ENCODE measurements around the gene BEX4. TPM values are rescaled to one million over a fixed set of nuclear protein-coding genes. Genes with fewer than 3 reads are reported as not detected.

Gene BEX4
- total RNA-seq, 2 experiments from 2014 or later: not detected

DNA sequence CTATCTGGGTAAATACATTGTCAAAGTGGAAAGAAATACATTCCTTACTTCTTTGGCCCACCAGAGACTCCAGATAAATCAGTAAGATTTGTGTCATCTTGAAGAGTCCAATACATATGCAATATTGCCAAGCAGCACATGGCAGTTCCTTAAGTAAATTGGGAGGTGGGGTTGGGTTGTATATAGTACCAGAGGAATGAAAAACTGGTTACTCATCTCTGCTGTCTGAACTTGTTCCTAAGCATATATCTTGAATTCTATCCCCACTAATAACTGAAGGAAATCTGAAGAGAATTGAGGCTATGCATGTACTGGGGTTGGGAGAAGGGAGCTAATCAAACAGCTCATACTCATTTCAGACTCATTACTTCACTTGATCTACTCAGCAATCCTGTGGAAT is 25.2 kb downstream of the BEX4 start:
- Histone ChIP-seq H3K4me1 (ENCODE audit: insufficient read depth, low read length, poor library complexity, severe bottlenecking) (no peaks in the 10 kb centered on the region), H2AFZ (ENCODE audit: low read length) (no peak overlapping the region), H3K27ac (ENCODE audit: low read depth, low read length, poor library complexity, severe bottlenecking) (no peak overlapping the region), H3K9me2 (ENCODE audit: insufficient read depth, low read length) (no peaks in the 10 kb centered on the region), H4K20me1 (ENCODE audit: insufficient read depth, low read length) (no peaks in the 10 kb centered on the region), H3K4me3 (ENCODE audit: low read depth, low read length, poor library complexity, severe bottlenecking) (no peak overlapping the region), H3K36me3 (ENCODE audit: insufficient read depth, low read length) (no peaks in the 10 kb centered on the region), H3K9me3 (ENCODE audit: low read length) (no peaks in the 10 kb centered on the region), H3K79me2 (ENCODE audit: insufficient read depth, low read depth, low read length) (no peaks in the 10 kb centered on the region), H3K4me2 (ENCODE audit: low read length) (no peak overlapping the region)
- TF ChIP-seq, protein P1, sequence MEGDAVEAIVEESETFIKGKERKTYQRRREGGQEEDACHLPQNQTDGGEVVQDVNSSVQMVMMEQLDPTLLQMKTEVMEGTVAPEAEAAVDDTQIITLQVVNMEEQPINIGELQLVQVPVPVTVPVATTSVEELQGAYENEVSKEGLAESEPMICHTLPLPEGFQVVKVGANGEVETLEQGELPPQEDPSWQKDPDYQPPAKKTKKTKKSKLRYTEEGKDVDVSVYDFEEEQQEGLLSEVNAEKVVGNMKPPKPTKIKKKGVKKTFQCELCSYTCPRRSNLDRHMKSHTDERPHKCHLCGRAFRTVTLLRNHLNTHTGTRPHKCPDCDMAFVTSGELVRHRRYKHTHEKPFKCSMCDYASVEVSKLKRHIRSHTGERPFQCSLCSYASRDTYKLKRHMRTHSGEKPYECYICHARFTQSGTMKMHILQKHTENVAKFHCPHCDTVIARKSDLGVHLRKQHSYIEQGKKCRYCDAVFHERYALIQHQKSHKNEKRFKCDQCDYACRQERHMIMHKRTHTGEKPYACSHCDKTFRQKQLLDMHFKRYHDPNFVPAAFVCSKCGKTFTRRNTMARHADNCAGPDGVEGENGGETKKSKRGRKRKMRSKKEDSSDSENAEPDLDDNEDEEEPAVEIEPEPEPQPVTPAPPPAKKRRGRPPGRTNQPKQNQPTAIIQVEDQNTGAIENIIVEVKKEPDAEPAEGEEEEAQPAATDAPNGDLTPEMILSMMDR (conservative IDR thresholded peaks at IDR 0.05; ENCODE audit: low read length): no peak
- no peak for TF ChIP-seq EZH2phosphoT487 (IDR thresholded peaks at IDR 0.05; ENCODE audit: borderline replicate concordance, low read depth, low read length)
- CTCF ChIA-PET (ENCODE audit: unreplicated experiment): no interaction called here
- POLR2A ChIA-PET: interaction anchor here (0.5 kb wide), 1 partner anchor 18 kb away, joined by 3 read pairs; no protein-coding TSS in a partner anchor
- DNase-seq (ENCODE audit: low spot score): no peak
- no TSS peak for BruUV-seq (replicated peaks)
- intact Hi-C loops (cut with micrococcal nuclease; ENCODE audit: unreplicated experiment): no loop called here

DNA sequence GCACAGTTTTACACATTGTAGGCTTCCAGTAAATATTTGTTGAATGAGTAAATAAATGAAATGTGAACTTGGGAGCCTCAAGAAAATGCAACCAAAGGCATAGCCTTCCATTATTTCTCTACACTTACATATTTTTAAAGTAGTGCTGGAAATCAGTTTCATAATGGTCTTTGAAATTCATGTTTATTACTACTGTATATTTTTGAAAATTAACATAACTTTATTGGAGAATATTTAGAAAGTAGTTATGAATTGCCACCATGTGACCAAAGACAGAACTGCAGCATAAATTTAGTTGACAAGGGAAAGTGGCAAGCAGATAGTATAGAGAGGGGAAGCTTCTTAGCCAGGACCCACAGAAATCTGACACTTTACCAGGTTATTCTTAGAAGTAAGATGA is 33.6 kb downstream of the BEX4 start:
- Histone ChIP-seq H3K4me1 (ENCODE audit: insufficient read depth, low read length, poor library complexity, severe bottlenecking) (peaks cover 4% of the 10 kb centered on the region), H3K4me2 (ENCODE audit: low read length) (no peak overlapping the region), H2AFZ (ENCODE audit: low read length) (no peak overlapping the region), H3K4me3 (ENCODE audit: low read depth, low read length, poor library complexity, severe bottlenecking) (no peak overlapping the region), H3K9me3 (ENCODE audit: low read length) (no peaks in the 10 kb centered on the region), H3K36me3 (ENCODE audit: insufficient read depth, low read length) (peaks cover 10% of the 10 kb centered on the region; the same call in 1 of the 2 replicates), H4K20me1 (ENCODE audit: insufficient read depth, low read length) (no peaks in the 10 kb centered on the region), H3K79me2 (ENCODE audit: insufficient read depth, low read depth, low read length) (peaks cover 4% of the 10 kb centered on the region; the same call in 1 of the 2 replicates), H3K9me2 (ENCODE audit: insufficient read depth, low read length) (no peaks in the 10 kb centered on the region), H3K27ac (ENCODE audit: low read depth, low read length, poor library complexity, severe bottlenecking) (no peak overlapping the region)
- BruUV-seq (replicated peaks): no TSS peak
- no peak for TF ChIP-seq EZH2phosphoT487 (IDR thresholded peaks at IDR 0.05; ENCODE audit: borderline replicate concordance, low read depth, low read length)
- TF ChIP-seq, protein P1 (conservative IDR thresholded peaks at IDR 0.05; ENCODE audit: low read length): peak; percentile 71
- ChIA-PET CTCF (ENCODE audit: unreplicated experiment) (no interaction called here), POLR2A (no interaction called here)
- DNase-seq (ENCODE audit: low spot score): peak; percentile 22
- intact Hi-C loops (cut with micrococcal nuclease; ENCODE audit: unreplicated experiment): loop anchor here (5.0 kb wide), 1 partner anchor 36 kb away; no protein-coding TSS in a partner anchor

DNA sequence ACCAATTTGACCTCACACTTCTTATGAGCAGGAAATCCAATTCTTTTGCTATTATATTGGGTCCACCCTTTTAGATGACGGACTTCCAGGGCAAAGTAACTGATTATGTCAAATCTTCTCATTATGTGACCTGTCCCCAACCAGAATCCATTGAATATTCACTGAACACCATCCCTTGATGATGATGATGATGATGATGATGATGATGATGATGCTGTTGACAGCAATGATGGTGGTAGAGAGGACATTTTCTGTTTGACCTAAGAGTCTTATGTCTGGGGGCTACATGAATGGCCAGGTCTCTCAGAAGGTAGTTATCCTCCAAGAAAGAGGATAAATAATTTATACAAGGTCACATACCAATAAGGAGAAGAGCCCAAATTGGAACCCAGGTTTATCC is 34.9 kb downstream of the BEX4 start:
- intact Hi-C loops (cut with micrococcal nuclease; ENCODE audit: unreplicated experiment): loop anchor here (5.0 kb wide), 1 partner anchor 38 kb away; no protein-coding TSS in a partner anchor
- CTCF ChIA-PET (ENCODE audit: unreplicated experiment): no interaction called here

More for the DNA sequence above, 34.9 kb downstream of the BEX4 start:
- Histone ChIP-seq H3K9me3 (ENCODE audit: low read length) (no peaks in the 10 kb centered on the region), H4K20me1 (ENCODE audit: insufficient read depth, low read length) (no peaks in the 10 kb centered on the region), H2AFZ (ENCODE audit: low read length) (no peak overlapping the region), H3K36me3 (ENCODE audit: insufficient read depth, low read length) (peaks cover 12% of the 10 kb centered on the region; the same call in 1 of the 2 replicates), H3K9me2 (ENCODE audit: insufficient read depth, low read length) (no peaks in the 10 kb centered on the region), H3K79me2 (ENCODE audit: insufficient read depth, low read depth, low read length) (peaks cover 14% of the 10 kb centered on the region; the same call in 1 of the 2 replicates), H3K4me1 (ENCODE audit: insufficient read depth, low read length, poor library complexity, severe bottlenecking) (peaks cover 10% of the 10 kb centered on the region), H3K4me3 (ENCODE audit: low read depth, low read length, poor library complexity, severe bottlenecking) (no peak overlapping the region), H3K4me2 (ENCODE audit: low read length) (no peak overlapping the region), H3K27ac (ENCODE audit: low read depth, low read length, poor library complexity, severe bottlenecking) (no peak overlapping the region)
- POLR2A ChIA-PET: no interaction called here
- no TSS peak for BruUV-seq (replicated peaks)
- TF ChIP-seq EZH2phosphoT487 (IDR thresholded peaks at IDR 0.05; ENCODE audit: borderline replicate concordance, low read depth, low read length): no peak
- TF ChIP-seq, protein P1 (conservative IDR thresholded peaks at IDR 0.05; ENCODE audit: low read length): no peak
- no peak for DNase-seq (ENCODE audit: low spot score)

Measured in OCI-LY7 (cell line).